Endothelial cell of umbilical vein (primary cell): ENCODE results near the gene DHCR7. TPM values are rescaled to one million over a fixed set of nuclear protein-coding genes. Genes with fewer than 3 reads are reported as not detected.

Experiments used
- BruUV-seq: library from RNA; stranded (reverse); fragments of 400-500 nt; replicated peaks from 2 replicates; lab custom pipeline; 2021; lab: Mats Ljungman, UMichigan
- CTCF ChIA-PET: fragments of 300-600, 350-600 bp; sonication (Branson Sonifier 250); formaldehyde crosslinking; loops from one replicate; lab custom pipeline; 2021; ENCODE audit warnings: antibody characterized with exemption, inconsistent platforms; lab: Charles Lee
- POLR2A ChIA-PET: fragments of 300-600, 350-600 bp; sonication (Branson Sonifier 250); formaldehyde crosslinking; loops from one replicate; lab custom pipeline; 2021; ENCODE audit warnings: antibody characterized with exemption, inconsistent platforms; lab: Charles Lee
- DNase-seq: peaks from one replicate; pipeline ENCODE4 v3.0.0-alpha.2; 2011; ENCODE audit warnings: low read depth, low spot score
- FAIRE-seq: peaks from 2 replicates; lab custom pipeline; 2011; peaks lifted over from hg19 to GRCh38; lab: Jason Lieb, UNC
- H2AFZ ChIP-seq: 2 replicates; pipeline ENCODE4 v1.6.0; 2012; ENCODE audit warnings: low read depth, low read length, control low read depth, inconsistent platforms
- H3K27ac ChIP-seq: 2 replicates; pipeline ENCODE4 v1.5.1; 2011; ENCODE audit warnings: low read depth, mild to moderate bottlenecking, control low read depth, low read length, moderate library complexity; ENCODE audit not compliant: insufficient read depth
- H3K27me3 ChIP-seq, 2 experiments: 2 replicates each; pipeline versions ENCODE4 v1.6.0 to v1.6.1; 2011; ENCODE audit warnings: low read length in 2 of 2, mixed read lengths in 1 of 2; ENCODE audit not compliant: control insufficient read depth in 2 of 2, insufficient read depth in 2 of 2
- H3K36me3 ChIP-seq, 2 experiments: 2 replicates in 1 of 2; 3 replicates in 1 of 2; pipeline ENCODE4 v1.5.1; 2011; ENCODE audit warnings: low read length in 2 of 2, mild to moderate bottlenecking in 1 of 2, moderate library complexity in 1 of 2; ENCODE audit not compliant: control insufficient read depth in 2 of 2, insufficient read depth in 2 of 2; ENCODE audit errors: extremely low read depth in 1 of 2
- H3K4me1 ChIP-seq: 3 replicates; pipeline ENCODE4 v1.5.1; 2011; ENCODE audit warnings: mild to moderate bottlenecking, low read length; ENCODE audit not compliant: control insufficient read depth, insufficient read depth; ENCODE audit errors: extremely low read depth
- H3K4me2 ChIP-seq: 2 replicates; pipeline ENCODE4 v1.6.1; 2011; ENCODE audit warnings: low read length, control low read depth, mixed read lengths; ENCODE audit not compliant: insufficient read depth
- H3K4me3 ChIP-seq, 3 experiments: fragments of 200-600 bp in 1 of 3; sonication (generic), shearing (Covaris generic) in 1 of 3; replicated peaks in 1 of 3; 2 replicates each; pipeline ENCODE4 v1.5.1; 2011 to 2016; ENCODE audit warnings: control low read depth in 3 of 3, low read length in 3 of 3, mild to moderate bottlenecking in 2 of 3, inconsistent platforms in 1 of 3, low read depth in 1 of 3, moderate library complexity in 1 of 3; ENCODE audit not compliant: insufficient read depth in 1 of 3
- H3K79me2 ChIP-seq: 2 replicates; pipeline ENCODE4 v1.6.0; 2012; ENCODE audit warnings: low read length, inconsistent platforms; ENCODE audit not compliant: control insufficient read depth, insufficient read depth
- H3K9ac ChIP-seq: replicated peaks from 2 replicates; pipeline ENCODE3; 2011; ENCODE audit warnings: low read length, control low read depth; ENCODE audit not compliant: insufficient read depth; ENCODE audit errors: extremely low read depth
- H3K9me1 ChIP-seq: replicated peaks from 3 replicates; pipeline ENCODE4 v1.6.0; 2011; ENCODE audit warnings: mild to moderate bottlenecking, low read length; ENCODE audit not compliant: control insufficient read depth, insufficient read depth; ENCODE audit errors: extremely low read depth
- H3K9me3 ChIP-seq: replicated peaks from 2 replicates; pipeline ENCODE4 v1.5.1; 2012; ENCODE audit warnings: low read length, inconsistent platforms; ENCODE audit not compliant: control insufficient read depth, insufficient read depth
- H4K20me1 ChIP-seq: replicated peaks from 2 replicates; pipeline ENCODE3; 2011; ENCODE audit warnings: mild to moderate bottlenecking, low read length; ENCODE audit not compliant: control insufficient read depth, insufficient read depth; ENCODE audit errors: extremely low read depth
- EZH2 ChIP-seq: IDR thresholded peaks from 2 replicates; pipeline ENCODE4 v1.6.1; 2012; ENCODE audit warnings: borderline replicate concordance, low read depth, mild to moderate bottlenecking, moderate library complexity, low read length, inconsistent platforms; ENCODE audit not compliant: severe bottlenecking
- FOS ChIP-seq: IDR thresholded peaks from 2 replicates; pipeline ENCODE4 v1.6.1; 2011; ENCODE audit warnings: mild to moderate bottlenecking, low read length, moderate library complexity, borderline replicate concordance; ENCODE audit not compliant: insufficient read depth
- GATA2 ChIP-seq: IDR thresholded peaks from 2 replicates; pipeline ENCODE4 v1.7.0; 2011; ENCODE audit warnings: low read depth, mild to moderate bottlenecking, moderate library complexity, mixed read lengths, low read length; ENCODE audit not compliant: insufficient read length, insufficient read depth
- JUN ChIP-seq: IDR thresholded peaks from 2 replicates; pipeline ENCODE4 v1.6.1; 2011; ENCODE audit warnings: borderline replicate concordance, low read depth; ENCODE audit not compliant: insufficient read length, insufficient read depth
- MYC ChIP-seq: IDR thresholded peaks from one replicate; pipeline ENCODE4 v1.6.1; 2011; ENCODE audit warnings: mild to moderate bottlenecking, low read depth, low read length
- POLR2A ChIP-seq: IDR thresholded peaks from 2 replicates; pipeline ENCODE4 v1.6.1; 2012; ENCODE audit warnings: low read depth, mild to moderate bottlenecking, control low read depth, low read length
- POLR2AphosphoS5 ChIP-seq: IDR thresholded peaks from 2 replicates; pipeline ENCODE4 v1.6.1; 2012; ENCODE audit warnings: low read depth, mild to moderate bottlenecking, control low read depth, low read length, moderate library complexity; ENCODE audit not compliant: insufficient read depth
- dilution Hi-C: fragments of 300-500 bp; cut with MboI; formaldehyde crosslinking; loops from one replicate; pipeline ENCODE4 v1.15.0; 2019; ENCODE audit warnings: low sequenced_read_pairs; ENCODE audit not compliant: extremely low pct_ligation_motif_present
- intact Hi-C: fragments of 100-400 bp; cut with micrococcal nuclease; formaldehyde crosslinking; loops from one replicate; pipeline ENCODE4 v1.10.0; 2022
- microRNA-seq: library from miRNA; unstranded; fragments of <30 nt; microRNA quantifications from one replicate; pipeline ENCODE4 v1.2.0, GENCODE V29; 2021; ENCODE audit warnings: borderline number of aligned reads, borderline replicate concordance
- polyA plus RNA-seq, 4 experiments: library from polyadenylated mRNA; depleted of rRNA in 3 of 4; stranded (reverse) in 3 of 4; unstranded in 1 of 4; fragments of >200 nt; gene quantifications; 2 replicates each; pipeline versions ENCODE4 v1.2.1 to v1.2.3, GENCODE V29; 2011 to 2012; ENCODE audit warnings: missing spikeins in 1 of 4
- small RNA-seq: library from RNA; depleted of rRNA; stranded (forward); fragments of <200 nt; gene quantifications from one replicate; pipeline ENCODE3, GENCODE V24; 2012; ENCODE audit warnings: low replicate concordance, low read depth; ENCODE audit not compliant: insufficient read depth, insufficient read length
- total RNA-seq: library from RNA; stranded (reverse); gene quantifications from 2 replicates; pipeline ENCODE4 v1.2.3, GENCODE V29; 2021
- TF ChIP-seq, protein P1 (sequence below): IDR thresholded peaks from 2 replicates; pipeline ENCODE4 v1.6.1; 2011; ENCODE audit not compliant: insufficient read depth, insufficient read length
- TF ChIP-seq, protein P2 (sequence below), 2 donors: IDR thresholded peaks; 1 replicate in 1 of 2; 2 replicates in 1 of 2; pipeline ENCODE4 v1.5.1; 2011; ENCODE audit warnings: low read length in 2 of 2, mild to moderate bottlenecking in 2 of 2, moderate library complexity in 2 of 2, control low read depth in 1 of 2, inconsistent platforms in 1 of 2, low read depth in 1 of 2; ENCODE audit not compliant: insufficient read depth in 1 of 2; ENCODE audit errors: extremely low read depth in 1 of 2

The DHCR7 gene
- total and polyA plus RNA-seq, 2 donors (not counting 3 experiments of a cell fraction or from before 2014, with no cell fraction given): 171 to 175 TPM

DNA sequence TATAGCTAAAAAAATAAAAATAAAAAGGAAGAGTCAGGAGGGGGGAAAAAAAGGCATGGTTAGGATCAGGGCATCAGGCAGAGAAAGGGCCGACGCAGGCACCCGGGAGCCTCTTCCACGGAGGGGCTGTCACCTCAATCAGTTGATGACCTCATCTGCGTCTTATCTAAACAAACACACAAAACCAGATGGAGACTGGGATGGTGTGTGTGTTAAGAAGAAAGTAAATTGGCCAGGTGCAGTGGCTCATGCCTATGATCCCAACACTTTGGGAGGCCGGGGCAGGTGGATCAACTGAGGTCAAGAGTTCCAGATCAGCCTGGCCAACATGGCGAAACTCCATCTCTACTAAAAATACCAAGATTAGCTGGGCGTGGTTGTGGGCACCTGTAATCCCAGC is 63.6 kb downstream of the DHCR7 start:
- Histone ChIP-seq H3K27me3 (no peaks in the 10 kb centered on the region), H4K20me1 (no peaks in the 10 kb centered on the region), H3K4me1 (no peaks in the 10 kb centered on the region), H3K27ac (no peak overlapping the region), H3K9me3 (peaks cover 3% of the 10 kb centered on the region), H3K79me2 (no peaks in the 10 kb centered on the region), H3K9me1 (no peaks in the 10 kb centered on the region), H3K36me3 (no peaks in the 10 kb centered on the region), H3K4me2 (no peak overlapping the region), H3K4me3 (no peak overlapping the region), H2AFZ (no peak overlapping the region), H3K9ac (no peak overlapping the region)
- FAIRE-seq (no peak), DNase-seq (no peak)
- BruUV-seq: no TSS peak
- ChIA-PET CTCF (no interaction called here), POLR2A (no interaction called here)
- TF ChIP-seq POLR2AphosphoS5: no peak
- TF ChIP-seq FOS: no peak
- TF ChIP-seq, protein P1, sequence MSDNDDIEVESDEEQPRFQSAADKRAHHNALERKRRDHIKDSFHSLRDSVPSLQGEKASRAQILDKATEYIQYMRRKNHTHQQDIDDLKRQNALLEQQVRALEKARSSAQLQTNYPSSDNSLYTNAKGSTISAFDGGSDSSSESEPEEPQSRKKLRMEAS: no peak
- TF ChIP-seq POLR2A: no peak
- TF ChIP-seq JUN: no peak
- TF ChIP-seq, protein P2, sequence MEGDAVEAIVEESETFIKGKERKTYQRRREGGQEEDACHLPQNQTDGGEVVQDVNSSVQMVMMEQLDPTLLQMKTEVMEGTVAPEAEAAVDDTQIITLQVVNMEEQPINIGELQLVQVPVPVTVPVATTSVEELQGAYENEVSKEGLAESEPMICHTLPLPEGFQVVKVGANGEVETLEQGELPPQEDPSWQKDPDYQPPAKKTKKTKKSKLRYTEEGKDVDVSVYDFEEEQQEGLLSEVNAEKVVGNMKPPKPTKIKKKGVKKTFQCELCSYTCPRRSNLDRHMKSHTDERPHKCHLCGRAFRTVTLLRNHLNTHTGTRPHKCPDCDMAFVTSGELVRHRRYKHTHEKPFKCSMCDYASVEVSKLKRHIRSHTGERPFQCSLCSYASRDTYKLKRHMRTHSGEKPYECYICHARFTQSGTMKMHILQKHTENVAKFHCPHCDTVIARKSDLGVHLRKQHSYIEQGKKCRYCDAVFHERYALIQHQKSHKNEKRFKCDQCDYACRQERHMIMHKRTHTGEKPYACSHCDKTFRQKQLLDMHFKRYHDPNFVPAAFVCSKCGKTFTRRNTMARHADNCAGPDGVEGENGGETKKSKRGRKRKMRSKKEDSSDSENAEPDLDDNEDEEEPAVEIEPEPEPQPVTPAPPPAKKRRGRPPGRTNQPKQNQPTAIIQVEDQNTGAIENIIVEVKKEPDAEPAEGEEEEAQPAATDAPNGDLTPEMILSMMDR (IDR thresholded peaks at IDR 0.05; ENCODE audit: extremely low read depth in 1 of 2, insufficient read depth in 1 of 2, low read depth in 1 of 2, low read length in 2 of 2): no peak
- no peak for TF ChIP-seq MYC
- TF ChIP-seq GATA2: no peak
- no peak for TF ChIP-seq EZH2
- dilution Hi-C loops (no loop called here), intact Hi-C loops (no loop called here)

Small RNAs within 50 kb of the gene (microRNA-seq; reads per million reads assigned to microRNA genes)
- not detected for gene MIR6754

Small RNAs within 50 kb of the gene (small RNA-seq; reads per million reads assigned to genes)
- not detected for gene MIR6754

Other genes starting within 250 kb of the DHCR7 start
- not detected in 2 replicates for gene SHANK2, start 195.8 kb downstream of the DHCR7 start, total RNA-seq
- not detected in 2 replicates for gene SHANK2, start 195.8 kb downstream of the DHCR7 start, polyA plus RNA-seq
- gene NADSYN1, start 4.8 kb upstream of the DHCR7 start, total RNA-seq: 96.2 and 99.2 TPM in 2 replicates
- gene NADSYN1, start 4.8 kb upstream of the DHCR7 start, polyA plus RNA-seq: 73.5 and 77.5 TPM in 2 replicates
- gene KRTAP5-7, start 78.9 kb upstream of the DHCR7 start, total RNA-seq: not detected in 2 replicates
- 0.07 and 0.08 TPM in 2 replicates for gene KRTAP5-7, start 78.9 kb upstream of the DHCR7 start, polyA plus RNA-seq
- not detected in 2 replicates for gene KRTAP5-8, start 89.6 kb upstream of the DHCR7 start, total RNA-seq
- 0.14 and 0.17 TPM in 2 replicates for gene KRTAP5-8, start 89.6 kb upstream of the DHCR7 start, polyA plus RNA-seq
- 0.30 TPM in 1 of 2 replicates, not detected in the other for gene KRTAP5-9, start 100.0 kb upstream of the DHCR7 start, total RNA-seq
- gene KRTAP5-9, start 100.0 kb upstream of the DHCR7 start, polyA plus RNA-seq: 0.28 and 0.35 TPM in 2 replicates
- not detected in 2 replicates for gene KRTAP5-10, start 117.2 kb upstream of the DHCR7 start, total RNA-seq
- 0.11 TPM in 1 of 2 replicates, not detected in the other for gene KRTAP5-10, start 117.2 kb upstream of the DHCR7 start, polyA plus RNA-seq
- gene KRTAP5-11, start 134.5 kb upstream of the DHCR7 start, total RNA-seq: not detected in 2 replicates
- gene KRTAP5-11, start 134.5 kb upstream of the DHCR7 start, polyA plus RNA-seq: not detected in 2 replicates